ENCODE measurements around the gene NUB1.

Gene NUB1

GRCh38 chr7:151420144-151420543 lies 78.5 kb downstream of the NUB1 start:
- Mint-ChIP-seq H3K9me3 (peaks cover 39% of the 10 kb centered on the region), H3K4me3 (no peak overlapping the region), H3K27ac (no peak overlapping the region), H3K27me3 (ENCODE audit: low read depth) (peaks cover 9% of the 10 kb centered on the region), H3K36me3 (ENCODE audit: low read depth) (peaks cover 28% of the 10 kb centered on the region), H3K4me1 (peaks cover 14% of the 10 kb centered on the region)
- no peak for TF ChIP-seq CTCF (IDR thresholded peaks at IDR 0.05; ENCODE audit: unreplicated experiment in 3 of 3)

- Mint-ChIP-seq H3K27me3 (ENCODE audit: low read depth) (peaks cover 9% of the 10 kb centered on the region), H3K9me3 (peaks cover 33% of the 10 kb centered on the region), H3K4me3 (no peak overlapping the region), H3K36me3 (ENCODE audit: low read depth) (peaks cover 22% of the 10 kb centered on the region), H3K27ac (no peak overlapping the region), H3K4me1 (peaks cover 13% of the 10 kb centered on the region)
- no peak for TF ChIP-seq CTCF (IDR thresholded peaks at IDR 0.05; ENCODE audit: unreplicated experiment in 3 of 3)
Measured at GRCh38 chr7:151422212-151422611, 80.6 kb downstream of the NUB1 start.

- Mint-ChIP-seq H3K27ac (peak overlapping the region in 1 of 3 experiments; percentile 32), H3K4me1 (peaks cover 18% of the 10 kb centered on the region), H3K4me3 (no peak overlapping the region), H3K36me3 (ENCODE audit: low read depth) (peaks cover 16% of the 10 kb centered on the region), H3K27me3 (ENCODE audit: low read depth) (peaks cover 4% of the 10 kb centered on the region), H3K9me3 (peaks cover 28% of the 10 kb centered on the region)
- TF ChIP-seq CTCF (IDR thresholded peaks at IDR 0.05; ENCODE audit: unreplicated experiment in 3 of 3), result no peak
Measured at GRCh38 chr7:151423226-151423625, 81.6 kb downstream of the NUB1 start.

GRCh38 chr7:151423936-151424335 lies 82.3 kb downstream of the NUB1 start:
- TF ChIP-seq CTCF (IDR thresholded peaks at IDR 0.05; ENCODE audit: unreplicated experiment in 3 of 3), result no peak
- Mint-ChIP-seq H3K27ac (peak overlapping the region in 1 of 3 experiments; percentile 55), H3K4me3 (no peak overlapping the region), H3K9me3 (peaks cover 26% of the 10 kb centered on the region), H3K27me3 (ENCODE audit: low read depth) (peaks cover 4% of the 10 kb centered on the region), H3K36me3 (ENCODE audit: low read depth) (peaks cover 14% of the 10 kb centered on the region), H3K4me1 (peaks cover 25% of the 10 kb centered on the region)

- peaks cover 34% of the 10 kb centered on the region for H3K4me1 Mint-ChIP-seq
- peaks cover 26% of the 10 kb centered on the region for H3K9me3 Mint-ChIP-seq
- H3K27me3 Mint-ChIP-seq (ENCODE audit: low read depth), result peaks cover 4% of the 10 kb centered on the region
- no peak overlapping the region for H3K4me3 Mint-ChIP-seq
- peaks cover 14% of the 10 kb centered on the region for H3K36me3 Mint-ChIP-seq (ENCODE audit: low read depth)
- H3K27ac Mint-ChIP-seq, result peak overlapping the region in 1 of 3 experiments; percentile 55
- TF ChIP-seq CTCF (IDR thresholded peaks at IDR 0.05; ENCODE audit: unreplicated experiment in 3 of 3), result no peak
Measured at GRCh38 chr7:151424799-151425198, 83.2 kb downstream of the NUB1 start.

GRCh38 chr7:151425670-151426440 lies 84.2 kb downstream of the NUB1 start:
- Mint-ChIP-seq H3K4me1 (peaks cover 38% of the 10 kb centered on the region), H3K4me3 (no peak overlapping the region), H3K9me3 (peaks cover 19% of the 10 kb centered on the region), H3K27ac (peak overlapping the region; percentile 90 to 97 (median 95)), H3K27me3 (ENCODE audit: low read depth) (peaks cover 4% of the 10 kb centered on the region), H3K36me3 (ENCODE audit: low read depth) (peaks cover 10% of the 10 kb centered on the region)
- TF ChIP-seq CTCF (IDR thresholded peaks at IDR 0.05; ENCODE audit: unreplicated experiment in 3 of 3), result no peak

All from nephron (organoid).